ENCODE results near the gene LRRC8E. TPM values are rescaled to one million over a fixed set of nuclear protein-coding genes. Genes with fewer than 3 reads are reported as not detected.
A peak's percentile ranks its signal among the peaks of the same experiment; 100 is the strongest.

LRRC8E gene
- total and polyA plus RNA-seq, 2 of the 8 experiments (the other 6 are each of a cell fraction or from before 2014, with no cell fraction given), result 2.7 to 2.9 TPM

DNA sequence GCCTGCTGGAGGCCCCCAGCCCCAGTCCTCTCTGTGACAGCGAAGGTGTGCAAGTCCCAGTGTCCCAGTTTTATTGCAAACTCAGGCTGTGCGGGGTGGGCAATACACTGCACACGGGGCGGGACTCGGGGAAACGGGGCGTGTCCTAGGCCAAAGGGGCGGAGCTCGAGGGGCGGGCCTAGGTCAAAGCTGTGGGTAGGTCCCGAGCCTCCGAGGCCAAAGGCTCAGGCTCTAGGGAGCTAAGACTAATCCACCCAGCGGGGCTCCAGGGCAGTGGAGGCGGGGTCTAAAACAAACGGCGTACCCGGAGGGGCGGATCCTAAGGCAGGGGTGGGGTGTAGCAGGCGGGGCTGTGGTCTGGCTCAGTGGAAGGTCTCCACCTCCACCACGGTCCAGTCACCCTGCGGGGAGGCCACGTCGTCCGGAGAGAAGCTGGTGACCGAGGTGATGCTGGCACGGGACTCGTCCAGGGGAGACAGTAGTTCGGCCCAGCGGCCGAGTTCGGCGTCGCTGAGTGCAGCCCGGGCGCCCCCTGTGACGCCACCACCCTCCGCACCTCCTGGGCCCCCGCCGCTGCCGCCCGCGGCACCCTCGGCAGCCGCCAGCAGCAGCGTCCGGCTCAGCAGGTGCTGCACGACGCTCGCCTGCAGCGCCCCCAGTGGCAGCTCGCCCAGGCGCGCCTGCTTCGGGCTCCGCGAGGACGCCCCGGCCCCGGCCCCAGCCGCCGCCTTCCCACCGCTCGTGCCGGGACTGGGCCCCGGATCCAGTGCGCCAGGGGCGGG lies 19.4 kb upstream of the LRRC8E start (continued):
- TF ChIP-seq RAD21 (IDR thresholded peaks at IDR 0.05 in 1 of 2, conservative IDR thresholded peaks at IDR 0.05 in 1 of 2; ENCODE audit: low read depth in 2 of 2, low read length in 2 of 2) (peak in 1 of 2 experiments; percentile 46; a peak in 1 of 4 replicates), CREB1 (IDR thresholded peaks at IDR 0.05) (peak; percentile 71), ASH2L (IDR thresholded peaks at IDR 0.05; ENCODE audit: low read length) (peak; percentile 69), GTF2F1 (IDR thresholded peaks at IDR 0.05; ENCODE audit: borderline replicate concordance, low read depth, low read length) (no peak), BACH1 (IDR thresholded peaks at IDR 0.05; ENCODE audit: low read length) (0 out of 2 replicates have a peak, but pooled peaks have one; percentile 26), TCF12 (IDR thresholded peaks at IDR 0.05; ENCODE audit: low read depth, low read length) (0 out of 2 replicates have a peak, but pooled peaks have one; percentile 39)
- TF ChIP-seq, protein P1, sequence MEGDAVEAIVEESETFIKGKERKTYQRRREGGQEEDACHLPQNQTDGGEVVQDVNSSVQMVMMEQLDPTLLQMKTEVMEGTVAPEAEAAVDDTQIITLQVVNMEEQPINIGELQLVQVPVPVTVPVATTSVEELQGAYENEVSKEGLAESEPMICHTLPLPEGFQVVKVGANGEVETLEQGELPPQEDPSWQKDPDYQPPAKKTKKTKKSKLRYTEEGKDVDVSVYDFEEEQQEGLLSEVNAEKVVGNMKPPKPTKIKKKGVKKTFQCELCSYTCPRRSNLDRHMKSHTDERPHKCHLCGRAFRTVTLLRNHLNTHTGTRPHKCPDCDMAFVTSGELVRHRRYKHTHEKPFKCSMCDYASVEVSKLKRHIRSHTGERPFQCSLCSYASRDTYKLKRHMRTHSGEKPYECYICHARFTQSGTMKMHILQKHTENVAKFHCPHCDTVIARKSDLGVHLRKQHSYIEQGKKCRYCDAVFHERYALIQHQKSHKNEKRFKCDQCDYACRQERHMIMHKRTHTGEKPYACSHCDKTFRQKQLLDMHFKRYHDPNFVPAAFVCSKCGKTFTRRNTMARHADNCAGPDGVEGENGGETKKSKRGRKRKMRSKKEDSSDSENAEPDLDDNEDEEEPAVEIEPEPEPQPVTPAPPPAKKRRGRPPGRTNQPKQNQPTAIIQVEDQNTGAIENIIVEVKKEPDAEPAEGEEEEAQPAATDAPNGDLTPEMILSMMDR (IDR thresholded peaks at IDR 0.05; ENCODE audit: control extremely low read depth in 1 of 3, insufficient read depth in 1 of 3, low read depth in 1 of 3, low read length in 3 of 3), result peak; percentile 80 to 86 (median 81)

All from H1 (cell line).